Natural killer cell treated with Interleukin-12 subunit alpha and Interleukin-12 subunit beta and Interleukin-15 and Interleukin-18, amount 100 ng/mL, for 72 hours (primary cell): ENCODE measurements around the gene TAF4. TPM values are rescaled to one million over a fixed set of nuclear protein-coding genes. Genes with fewer than 3 reads are reported as not detected.
"Not testable (repeated sequence)": the region's sequence is repeated elsewhere in the genome, so short reads cannot be mapped to it uniquely, and the experiment has no call there.

Source experiments
- ATAC-seq, 2 donors: fragments of 150-1000 bp; cut with Tn5 transposase in 1 of 2; sonication (Bioruptor Pico), chemical (Tn5 transposase) in 1 of 2; 2 replicates each; pipeline ENCODE4 v1.10.0; 2021
- DNase-seq: peaks from one replicate; pipeline ENCODE4 v3.0.0; 2022; ENCODE audit warnings: low spot score
- H3K27ac Mint-ChIP-seq, 2 donors: 1 replicate in 1 of 2; 2 replicates in 1 of 2; pipeline ENCODE4 v1.8.0; 2022; ENCODE audit warnings: mixed read lengths in 2 of 2, mild to moderate bottlenecking in 1 of 2, moderate library complexity in 1 of 2
- H3K27me3 Mint-ChIP-seq, 2 donors: 1 replicate in 1 of 2; 2 replicates in 1 of 2; pipeline ENCODE4 v1.8.0; 2022; ENCODE audit warnings: mixed read lengths in 2 of 2
- H3K36me3 Mint-ChIP-seq: one replicate; pipeline ENCODE4 v1.8.0; 2022; ENCODE audit warnings: mixed read lengths
- H3K4me1 Mint-ChIP-seq, 2 donors: 1 replicate in 1 of 2; 2 replicates in 1 of 2; pipeline ENCODE4 v1.8.0; 2022; ENCODE audit warnings: low read depth in 2 of 2, mixed read lengths in 2 of 2, mild to moderate bottlenecking in 1 of 2
- H3K4me3 Mint-ChIP-seq: one replicate; pipeline ENCODE4 v1.8.0; 2022; ENCODE audit warnings: mixed read lengths
- H3K9me3 Mint-ChIP-seq: 2 replicates; pipeline ENCODE4 v1.8.0; 2022; ENCODE audit warnings: mixed read lengths
- total RNA-seq, 2 donors: library from RNA; stranded (reverse); gene quantifications; one replicate each; pipeline ENCODE4 v1.2.3, GENCODE V29; 2022

TAF4 gene
- total RNA-seq, 2 donors from 2014 or later = 22.2 to 53.6 TPM

GRCh38 chr20:61949363-61949713 lies 116.3 kb downstream of the TAF4 start:
- Mint-ChIP-seq H3K36me3 (no peaks in the 10 kb centered on the region), H3K27me3 (peaks cover under 1 to 3% of the 10 kb centered on the region in 2 donors), H3K4me1 (no peaks in the 10 kb centered on the region), H3K27ac (no peak overlapping the region), H3K9me3 (no peaks in the 10 kb centered on the region), H3K4me3 (no peak overlapping the region)
- DNase-seq = no peak
- ATAC-seq = peak in 1 of 2 donors; percentile 13

GRCh38 chr20:61948586-61949362 lies 116.9 kb downstream of the TAF4 start:
- peaks cover 0 to 3% of the 10 kb centered on the region in 2 donors for H3K27me3 Mint-ChIP-seq
- H3K27ac Mint-ChIP-seq = no peak overlapping the region
- H3K4me3 Mint-ChIP-seq = no peak overlapping the region
- H3K4me1 Mint-ChIP-seq = no peaks in the 10 kb centered on the region
- no peaks in the 10 kb centered on the region for H3K36me3 Mint-ChIP-seq
- ATAC-seq = no peak
- no peaks in the 10 kb centered on the region for H3K9me3 Mint-ChIP-seq
- DNase-seq = no peak

GRCh38 chr20:61948056-61948455 lies 117.6 kb downstream of the TAF4 start:
- not testable (repeated sequence) for DNase-seq, H3K27ac Mint-ChIP-seq, H3K4me1 Mint-ChIP-seq, H3K4me3 Mint-ChIP-seq, H3K9me3 Mint-ChIP-seq, ATAC-seq, H3K36me3 Mint-ChIP-seq, H3K27me3 Mint-ChIP-seq

- not testable (repeated sequence) for H3K27ac Mint-ChIP-seq, H3K36me3 Mint-ChIP-seq, H3K4me1 Mint-ChIP-seq, H3K9me3 Mint-ChIP-seq, H3K4me3 Mint-ChIP-seq, DNase-seq, H3K27me3 Mint-ChIP-seq, ATAC-seq
Observed at GRCh38 chr20:61945495-61945894, 120.2 kb downstream of the TAF4 start.

- not testable (repeated sequence) for H3K4me3 Mint-ChIP-seq, H3K4me1 Mint-ChIP-seq, H3K27me3 Mint-ChIP-seq, ATAC-seq, H3K9me3 Mint-ChIP-seq, H3K36me3 Mint-ChIP-seq, H3K27ac Mint-ChIP-seq, DNase-seq
Observed at GRCh38 chr20:61944967-61945366, 120.7 kb downstream of the TAF4 start.

GRCh38 chr20:61942526-61942925 lies 123.2 kb downstream of the TAF4 start:
- Mint-ChIP-seq H3K36me3 (no peaks in the 10 kb centered on the region), H3K27ac (no peak overlapping the region), H3K27me3 (no peaks in the 10 kb centered on the region), H3K4me3 (no peak overlapping the region), H3K9me3 (no peaks in the 10 kb centered on the region), H3K4me1 (no peaks in the 10 kb centered on the region)
- ATAC-seq (no peak), DNase-seq (no peak)

- ATAC-seq = peak in 1 of 2 donors; percentile 36
- H3K4me1 Mint-ChIP-seq = no peaks in the 10 kb centered on the region
- H3K9me3 Mint-ChIP-seq = no peaks in the 10 kb centered on the region
Observed at GRCh38 chr20:61941721-61942405, 123.8 kb downstream of the TAF4 start.

GRCh38 chr20:61940976-61941720 lies 124.5 kb downstream of the TAF4 start:
- Mint-ChIP-seq H3K9me3 (no peaks in the 10 kb centered on the region), H3K27ac (no peak overlapping the region), H3K4me1 (no peaks in the 10 kb centered on the region), H3K36me3 (no peaks in the 10 kb centered on the region), H3K4me3 (no peak overlapping the region), H3K27me3 (no peaks in the 10 kb centered on the region)
- ATAC-seq (no peak), DNase-seq (no peak)

More at GRCh38 chr20:61941721-61942405, 123.8 kb downstream of the TAF4 start:
- Mint-ChIP-seq H3K27me3 (no peaks in the 10 kb centered on the region), H3K27ac (no peak overlapping the region), H3K36me3 (no peaks in the 10 kb centered on the region), H3K4me3 (no peak overlapping the region)
- DNase-seq = no peak

GRCh38 chr20:61940491-61940890 lies 125.2 kb downstream of the TAF4 start:
- ATAC-seq (no peak), DNase-seq (no peak)
- no peaks in the 10 kb centered on the region for H3K9me3 Mint-ChIP-seq
- no peak overlapping the region for H3K4me3 Mint-ChIP-seq
- H3K4me1 Mint-ChIP-seq = no peaks in the 10 kb centered on the region
- no peak overlapping the region for H3K27ac Mint-ChIP-seq
- H3K27me3 Mint-ChIP-seq = no peaks in the 10 kb centered on the region
- no peaks in the 10 kb centered on the region for H3K36me3 Mint-ChIP-seq

- H3K4me1 Mint-ChIP-seq = peaks cover 0 to 6% of the 10 kb centered on the region in 2 donors
- no peak overlapping the region for H3K4me3 Mint-ChIP-seq
- ATAC-seq = no peak
- H3K27ac Mint-ChIP-seq = no peak overlapping the region
- no peaks in the 10 kb centered on the region for H3K9me3 Mint-ChIP-seq
- no peaks in the 10 kb centered on the region for H3K36me3 Mint-ChIP-seq
- H3K27me3 Mint-ChIP-seq = no peaks in the 10 kb centered on the region
- DNase-seq = no peak
Observed at GRCh38 chr20:61939691-61940360, 125.9 kb downstream of the TAF4 start.

GRCh38 chr20:61938839-61939690 lies 126.6 kb downstream of the TAF4 start:
- no peaks in the 10 kb centered on the region for H3K27me3 Mint-ChIP-seq
- DNase-seq (no peak), ATAC-seq (no peak)
- H3K4me3 Mint-ChIP-seq = no peak overlapping the region
- H3K4me1 Mint-ChIP-seq = peaks cover 0 to 7% of the 10 kb centered on the region in 2 donors
- no peaks in the 10 kb centered on the region for H3K9me3 Mint-ChIP-seq
- H3K27ac Mint-ChIP-seq = no peak overlapping the region
- H3K36me3 Mint-ChIP-seq = no peaks in the 10 kb centered on the region

- Mint-ChIP-seq H3K36me3 (no peaks in the 10 kb centered on the region), H3K4me3 (no peak overlapping the region), H3K9me3 (no peaks in the 10 kb centered on the region), H3K4me1 (peaks cover 0 to 7% of the 10 kb centered on the region in 2 donors), H3K27ac (no peak overlapping the region), H3K27me3 (no peaks in the 10 kb centered on the region)
- DNase-seq (no peak), ATAC-seq (no peak)
Observed at GRCh38 chr20:61937963-61938838, 127.5 kb downstream of the TAF4 start.
